Middle frontal gyrus (tissue), 1 donor: Measurements from ENCODE around the gene TPPP2.
"Not testable (repeated sequence)": the region's sequence is repeated elsewhere in the genome, so short reads cannot be mapped to it uniquely, and the experiment has no call there.

ENCODE experiments used
- DNase-seq: peaks from one replicate; pipeline ENCODE4 v3.0.0-alpha.2; 2015; ENCODE audit warnings: low spot score; ENCODE audit errors: extremely low spot score

The TPPP2 gene

DNA sequence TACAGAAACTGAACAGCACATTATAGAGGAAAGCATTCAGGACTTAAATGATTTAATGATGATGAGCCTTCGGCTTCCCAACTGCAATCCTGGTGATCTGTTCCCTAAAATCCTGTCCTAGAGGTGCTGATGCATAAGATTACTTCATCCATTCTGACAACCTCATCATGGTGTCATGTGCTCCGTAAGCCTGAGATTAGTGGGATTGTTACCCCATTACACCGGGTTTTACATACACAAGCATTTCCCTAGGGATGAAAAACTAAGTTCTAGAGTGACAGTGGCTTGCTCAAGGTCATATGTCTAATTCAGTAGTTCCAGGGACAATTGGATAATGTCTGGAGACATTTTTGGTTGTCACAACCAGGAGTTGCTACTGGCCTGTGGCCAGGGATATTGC lies 7.1 kb downstream of the TPPP2 start:
- DNase-seq, result no peak

DNA sequence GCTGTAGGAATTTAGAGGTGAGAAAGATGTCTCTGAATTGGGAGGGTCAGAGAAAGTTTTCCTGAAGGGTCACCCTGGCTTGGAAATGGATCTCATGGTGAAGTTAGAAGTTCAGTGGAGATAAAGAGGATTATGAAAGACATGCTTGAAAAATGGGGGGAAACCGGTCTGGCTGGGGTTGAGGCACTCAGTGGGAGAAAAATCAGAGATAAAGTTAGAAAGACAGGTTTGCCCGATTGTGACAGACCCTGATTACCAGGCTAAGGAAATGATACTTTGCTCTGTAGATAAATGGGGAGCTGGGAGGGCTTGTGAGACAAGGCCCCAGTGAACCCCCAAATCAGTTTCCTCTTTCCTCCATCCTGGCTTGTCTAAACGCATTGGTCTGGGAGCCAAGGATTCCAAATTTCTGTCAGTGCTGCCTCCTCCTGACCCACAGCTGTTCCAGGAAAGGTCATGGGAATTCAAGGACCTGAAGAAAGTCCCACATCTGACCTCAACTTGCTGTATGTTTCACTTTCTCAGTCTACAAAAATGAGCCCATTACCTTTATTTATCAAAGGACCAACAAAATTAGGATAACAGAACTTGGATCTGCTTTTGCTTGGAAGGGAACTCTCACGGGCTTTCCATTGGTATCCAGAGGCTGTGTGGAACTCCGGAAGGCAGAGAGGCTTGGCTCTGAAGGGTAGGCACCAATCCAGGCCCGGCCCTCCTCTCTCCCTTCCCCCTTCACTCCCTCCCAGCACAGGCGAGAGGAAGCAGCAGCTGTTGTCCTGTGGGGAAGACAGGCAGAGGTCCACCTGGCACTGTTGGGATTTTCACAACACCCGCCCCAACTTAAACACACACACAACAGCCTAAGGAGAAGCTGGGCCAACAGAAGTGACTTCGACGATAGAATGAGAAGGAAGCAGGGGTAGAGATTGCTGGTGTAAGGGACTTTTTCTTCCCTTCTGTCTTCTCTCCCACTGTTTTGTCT lies 8.7 kb downstream of the TPPP2 start:
- peak; percentile 42 for DNase-seq

DNA sequence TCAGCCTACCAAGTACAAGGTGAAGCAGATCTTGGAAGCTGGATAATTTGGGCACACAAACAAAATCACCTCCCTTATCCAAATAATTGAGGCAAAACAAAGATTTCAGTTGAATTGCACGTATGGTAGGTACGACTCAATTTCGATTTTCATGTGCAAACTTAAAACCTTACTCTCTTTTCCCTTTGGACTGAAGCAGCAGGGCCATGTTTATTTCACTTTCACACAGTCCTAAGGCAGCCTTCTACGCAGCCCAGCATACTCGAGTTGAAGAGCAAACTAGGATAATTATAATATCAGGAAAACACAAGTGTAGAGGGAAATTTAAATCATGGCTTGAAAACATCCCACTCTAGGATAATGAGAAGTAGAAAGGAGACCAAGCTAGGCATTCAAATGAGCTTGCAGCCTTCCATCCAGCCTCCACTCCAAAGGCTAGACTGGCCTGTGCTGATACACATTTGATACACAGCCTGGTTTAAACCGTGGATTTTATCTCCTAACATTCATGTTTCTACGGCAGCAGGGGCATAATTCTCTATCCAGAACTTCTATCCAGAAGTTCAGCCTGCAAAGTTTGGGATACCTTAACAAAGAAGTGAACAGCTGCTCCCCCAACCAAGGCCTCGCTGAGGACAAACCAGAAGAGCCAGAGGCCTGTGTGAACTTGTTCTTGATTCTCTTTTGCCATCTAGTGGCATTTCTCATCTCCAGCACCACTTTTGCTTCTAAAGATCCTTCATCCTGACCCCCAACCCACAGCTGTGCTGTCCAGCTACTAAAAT lies 9.8 kb downstream of the TPPP2 start:
- peak; percentile 44 for DNase-seq

DNA sequence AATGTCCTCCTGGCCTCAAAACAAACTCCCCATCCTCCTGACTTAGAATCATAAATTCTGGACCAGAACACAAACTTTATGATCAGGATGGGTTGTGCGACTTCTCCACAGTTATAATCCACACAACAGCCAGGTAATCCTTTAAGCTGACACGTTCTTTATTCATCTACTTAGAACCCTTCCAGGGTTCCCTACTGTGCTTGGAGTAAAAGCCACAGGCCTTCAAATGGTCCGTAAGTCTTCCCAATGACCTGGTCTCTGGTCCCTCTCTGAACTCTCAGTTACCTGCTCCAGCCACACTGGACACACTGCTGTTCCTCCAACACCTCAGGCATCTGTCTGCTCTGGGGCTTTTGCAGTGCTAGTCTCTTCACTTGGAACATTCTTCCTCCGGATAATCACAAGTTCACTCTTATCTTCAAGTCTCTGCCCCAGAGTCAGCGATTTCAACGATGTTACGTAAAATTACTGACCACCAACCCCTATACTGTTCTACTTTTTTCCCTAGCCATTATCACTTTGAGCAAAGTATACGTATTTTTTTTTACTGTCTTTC lies 10.4 kb downstream of the TPPP2 start:
- no peak for DNase-seq

DNA sequence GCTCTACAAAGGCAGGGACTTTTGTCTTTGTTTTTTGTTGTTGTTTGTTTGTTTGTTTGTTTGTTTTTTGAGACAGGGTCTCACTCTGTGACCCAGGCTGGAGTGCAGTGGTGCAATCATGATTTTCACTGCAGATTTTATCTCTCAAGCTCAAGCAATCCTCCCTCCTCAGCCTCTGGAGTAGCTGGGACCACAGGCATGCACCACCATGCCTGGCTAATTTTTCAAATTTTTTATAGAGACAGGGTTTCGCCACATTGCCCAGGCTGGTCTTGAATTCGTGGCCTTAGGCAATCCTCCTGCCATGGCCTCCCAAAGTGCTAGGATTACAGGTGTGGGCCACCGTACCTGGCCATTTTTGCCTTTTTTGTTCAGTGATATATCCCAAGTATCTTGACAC lies 10.9 kb downstream of the TPPP2 start:
- not testable (repeated sequence) for DNase-seq

DNA sequence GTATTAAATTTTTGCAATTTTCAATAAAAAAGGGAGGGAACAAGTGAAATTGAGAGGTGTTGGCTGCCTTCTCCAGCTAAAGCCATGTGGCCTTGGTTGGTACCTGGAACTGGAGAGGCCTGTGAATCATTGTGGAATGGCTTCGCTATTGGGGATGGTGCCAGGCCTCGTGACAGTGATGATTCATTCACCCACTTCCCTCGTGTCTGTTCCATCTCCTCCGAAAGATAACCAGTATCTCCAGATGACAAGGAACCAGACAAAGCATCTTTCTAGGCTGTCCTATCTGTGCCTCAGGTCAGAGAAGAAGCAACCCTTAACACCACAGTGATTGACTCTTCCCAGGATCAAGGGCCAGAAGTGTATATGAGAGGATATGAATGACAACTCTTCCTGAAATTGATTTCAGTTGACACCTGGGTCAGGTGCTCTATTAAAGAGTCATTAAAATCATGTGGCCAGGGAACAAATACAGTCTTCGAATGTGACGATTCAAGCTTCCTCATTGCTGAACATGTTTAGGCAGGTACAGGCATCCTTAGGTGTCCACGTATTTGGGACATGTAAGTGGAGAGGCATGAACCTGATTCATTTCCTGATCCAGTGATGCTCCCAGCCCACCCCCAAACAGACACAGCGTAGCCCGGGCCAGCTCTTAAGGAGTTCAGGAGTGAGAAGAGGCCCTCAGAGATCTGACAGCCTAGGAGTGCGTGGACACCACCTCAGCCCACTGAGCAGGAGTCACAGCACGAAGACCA lies 11.8 kb downstream of the TPPP2 start, which contains the start of gene RNASE7:
TSS of gene RNASE7 (plus strand) at position 687 of the 758 bp plus-strand sequence. CDS start 631 bp downstream, outside the sequence.
- DNase-seq, result no peak

DNA sequence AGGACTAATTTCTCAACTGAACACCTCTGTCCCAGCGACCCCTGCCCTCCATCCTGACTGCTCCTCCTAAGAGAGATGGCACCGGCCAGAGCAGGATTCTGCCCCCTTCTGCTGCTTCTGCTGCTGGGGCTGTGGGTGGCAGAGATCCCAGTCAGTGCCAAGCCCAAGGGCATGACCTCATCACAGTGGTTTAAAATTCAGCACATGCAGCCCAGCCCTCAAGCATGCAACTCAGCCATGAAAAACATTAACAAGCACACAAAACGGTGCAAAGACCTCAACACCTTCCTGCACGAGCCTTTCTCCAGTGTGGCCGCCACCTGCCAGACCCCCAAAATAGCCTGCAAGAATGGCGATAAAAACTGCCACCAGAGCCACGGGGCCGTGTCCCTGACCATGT lies 12.9 kb downstream of the TPPP2 start:
- no peak for DNase-seq

DNA sequence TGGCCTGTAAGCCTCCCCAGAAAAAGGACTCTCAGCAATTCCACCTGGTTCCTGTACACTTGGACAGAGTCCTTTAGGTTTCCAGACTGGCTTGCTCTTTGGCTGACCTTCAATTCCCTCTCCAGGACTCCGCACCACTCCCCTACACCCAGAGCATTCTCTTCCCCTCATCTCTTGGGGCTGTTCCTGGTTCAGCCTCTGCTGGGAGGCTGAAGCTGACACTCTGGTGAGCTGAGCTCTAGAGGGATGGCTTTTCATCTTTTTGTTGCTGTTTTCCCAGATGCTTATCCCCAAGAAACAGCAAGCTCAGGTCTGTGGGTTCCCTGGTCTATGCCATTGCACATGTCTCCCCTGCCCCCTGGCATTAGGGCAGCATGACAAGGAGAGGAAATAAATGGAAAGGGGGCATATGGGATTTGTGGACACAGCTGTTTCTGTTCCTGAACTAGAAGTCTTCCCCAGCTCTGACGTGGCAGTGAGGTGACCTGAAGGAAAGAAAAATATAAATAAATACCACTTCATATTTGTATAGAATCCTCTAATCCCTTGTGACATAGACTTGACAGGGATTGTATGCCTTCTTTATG lies 13.5 kb downstream of the TPPP2 start:
- no peak for DNase-seq

DNA sequence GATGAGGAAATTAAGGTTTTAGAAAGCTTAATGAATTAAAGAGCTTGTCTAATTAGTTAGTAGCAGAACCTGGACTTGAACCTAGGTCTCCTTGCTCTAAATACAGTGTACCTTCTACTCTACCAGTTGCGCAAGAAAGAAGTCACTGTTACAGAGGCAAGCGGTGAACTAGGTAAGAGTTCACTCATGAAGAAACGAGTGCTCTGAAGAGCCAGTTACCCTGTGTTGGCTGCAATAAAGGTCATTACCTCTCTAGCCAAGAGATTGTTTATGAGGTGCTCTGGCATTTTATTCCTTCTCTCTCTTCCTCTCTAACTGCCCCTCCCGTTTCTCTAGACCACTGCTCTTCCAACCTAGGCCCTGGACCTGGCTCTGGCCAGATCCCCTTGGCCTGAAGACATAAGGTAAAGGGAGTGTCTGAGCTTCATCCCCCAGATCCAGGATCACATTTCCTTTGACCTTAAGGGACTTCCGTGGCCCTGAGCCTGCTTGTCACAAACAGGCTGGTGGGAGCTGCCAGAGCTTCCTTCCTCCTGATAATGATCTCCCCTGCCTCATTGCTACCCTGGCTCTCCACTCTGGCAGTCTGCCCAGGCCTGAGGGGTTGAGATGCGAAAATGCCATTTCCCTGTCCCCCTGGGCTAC lies 14.1 kb downstream of the TPPP2 start:
- no peak for DNase-seq

DNA sequence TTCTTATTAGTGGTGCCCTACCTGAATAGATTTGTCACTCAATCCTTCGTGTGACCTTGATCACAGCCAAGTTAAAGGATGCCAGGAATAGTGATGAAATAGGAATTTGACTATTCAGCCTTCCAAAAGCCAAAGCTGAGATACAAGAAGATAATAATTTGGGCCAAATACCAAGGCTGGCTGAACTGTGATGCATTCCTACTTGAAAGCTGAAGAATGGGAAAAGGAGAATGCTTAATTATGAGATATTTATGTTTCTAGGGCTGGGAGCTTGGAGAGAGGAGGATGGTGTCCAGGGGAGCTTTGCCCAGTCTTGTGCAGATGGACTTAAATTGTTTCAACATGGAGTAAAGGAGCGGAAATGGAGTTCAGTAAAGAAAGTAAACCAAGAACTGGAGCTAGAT lies 17.4 kb downstream of the TPPP2 start:
- DNase-seq, result no peak

DNA sequence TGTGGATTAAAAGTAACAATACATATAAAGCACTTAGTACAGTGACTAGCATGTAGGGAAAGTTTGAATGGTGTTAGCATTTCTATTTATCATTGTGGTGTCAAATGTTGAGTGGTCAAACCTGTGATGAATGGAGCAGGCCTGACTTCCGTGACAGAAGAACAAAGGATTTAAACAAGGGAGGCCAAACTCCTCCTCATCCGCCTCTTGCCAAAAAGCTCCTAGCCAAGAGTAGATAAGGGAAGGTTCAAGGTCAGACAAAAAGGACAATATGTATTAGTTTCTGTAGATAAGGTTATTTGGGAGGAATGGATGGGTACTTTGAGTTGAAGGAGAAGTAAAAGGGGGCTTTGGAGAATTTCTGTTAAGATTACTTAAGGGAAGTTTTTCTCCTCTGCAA lies 18.6 kb downstream of the TPPP2 start:
- no peak for DNase-seq

DNA sequence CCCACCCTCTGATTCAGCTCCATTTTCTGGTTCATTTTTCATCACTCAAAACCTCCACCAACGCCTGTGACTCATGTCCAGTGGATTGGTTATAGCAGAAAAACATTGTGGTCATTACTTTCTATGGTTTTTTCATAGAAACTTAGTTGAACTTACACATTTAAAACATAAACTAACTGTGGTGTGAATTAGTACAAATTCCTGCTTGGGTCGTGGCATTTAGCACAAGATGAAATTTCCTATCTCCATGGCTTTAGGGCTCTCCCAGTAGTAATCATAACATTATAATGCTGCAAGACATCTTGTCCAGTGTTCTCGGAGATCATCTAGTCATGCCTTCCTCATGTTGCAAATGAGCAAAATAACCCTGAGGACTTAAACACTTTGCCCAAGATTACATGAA lies 19.3 kb downstream of the TPPP2 start:
- no peak for DNase-seq

DNA sequence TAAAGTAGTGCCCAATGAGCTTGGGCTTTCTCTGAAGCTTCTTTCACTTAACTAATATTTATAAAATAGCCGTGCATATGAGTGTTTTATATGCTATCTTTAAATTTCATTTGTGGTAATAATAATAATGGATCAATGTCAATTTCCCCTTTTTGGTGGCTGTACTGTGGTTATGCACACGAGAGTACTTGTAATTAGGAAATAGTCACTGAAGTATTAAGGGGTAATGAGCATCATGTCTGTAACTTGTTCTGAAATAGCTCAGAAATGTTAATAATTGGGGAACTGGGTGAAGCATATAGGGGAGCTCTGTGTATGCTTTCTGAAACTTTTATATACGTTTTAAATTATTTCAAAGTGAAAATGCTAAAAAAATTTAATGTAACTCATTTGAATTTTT lies 20.6 kb downstream of the TPPP2 start:
- no peak for DNase-seq

DNA sequence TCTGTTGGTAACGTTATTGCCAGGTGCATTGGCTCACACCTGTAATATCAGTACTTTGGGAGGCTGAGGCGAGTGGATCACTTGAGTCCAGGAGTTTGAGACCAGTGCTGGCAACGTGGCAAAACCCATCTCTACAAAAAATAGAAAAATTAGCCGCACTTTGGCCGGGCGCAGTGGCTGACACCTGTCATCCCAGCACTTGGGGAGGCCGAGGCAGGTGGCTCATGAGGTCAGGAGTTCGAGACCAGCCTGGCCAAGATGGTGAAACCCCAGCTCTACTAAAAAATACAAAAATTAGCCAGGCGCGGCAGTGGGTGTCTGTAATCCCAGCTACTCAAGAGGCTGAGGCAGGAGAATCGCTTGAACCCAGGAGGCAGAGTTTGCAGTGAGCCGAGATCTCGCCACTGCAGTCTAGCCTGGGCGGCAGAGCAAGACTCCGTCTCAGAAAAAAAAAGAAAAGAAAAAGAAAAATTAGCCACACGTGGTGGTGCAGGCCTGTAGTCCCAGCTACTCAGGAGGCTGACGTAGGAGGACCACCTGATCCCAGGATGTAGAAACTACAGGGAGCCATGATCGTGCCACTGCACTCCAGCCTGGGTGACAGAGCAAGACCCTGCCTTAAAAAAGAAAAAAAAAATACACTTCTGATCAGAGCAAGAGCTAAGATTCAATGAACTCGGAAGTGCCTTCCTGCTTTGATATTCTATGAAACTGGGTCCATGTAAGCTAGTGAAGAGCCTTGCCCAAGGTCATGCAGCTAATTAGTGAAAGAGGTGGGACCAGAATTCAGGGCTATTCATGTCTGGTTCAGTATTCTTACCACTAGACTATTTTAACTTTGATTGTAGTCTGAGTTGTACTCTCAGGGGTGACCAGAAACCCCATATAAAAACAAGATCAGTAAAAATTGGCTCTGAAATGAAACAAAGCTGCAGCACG lies 23.4 kb downstream of the TPPP2 start:
- no peak for DNase-seq

DNA sequence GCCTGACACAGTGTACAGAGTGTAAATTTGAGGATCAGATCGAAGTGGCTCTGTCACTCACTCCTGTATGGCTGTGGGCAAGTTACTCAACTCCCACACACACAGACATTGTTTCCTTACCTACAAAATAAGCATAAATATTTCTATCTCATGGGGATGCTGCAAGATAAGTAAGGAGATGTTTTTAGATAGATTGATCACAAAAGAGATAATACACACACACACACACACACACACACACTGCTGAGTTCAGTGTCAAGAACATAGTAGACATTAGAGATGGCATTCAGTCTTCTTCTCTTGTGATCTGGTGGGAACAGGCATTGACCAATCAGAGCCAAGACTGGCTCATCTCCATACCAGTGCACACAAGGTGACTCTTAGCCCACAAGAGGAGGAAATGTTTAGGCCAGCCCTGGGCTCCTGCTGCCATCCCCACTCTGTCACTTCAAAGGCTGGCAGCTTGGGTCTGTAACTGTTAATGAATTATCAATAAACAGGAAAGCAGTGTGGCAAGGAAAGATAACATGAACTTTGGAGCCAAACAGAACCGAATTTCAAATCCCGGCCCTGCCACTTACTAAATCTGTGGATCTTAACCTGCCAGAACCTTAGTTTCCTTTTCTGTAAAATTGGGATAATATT lies 24.2 kb downstream of the TPPP2 start:
- no peak for DNase-seq

DNA sequence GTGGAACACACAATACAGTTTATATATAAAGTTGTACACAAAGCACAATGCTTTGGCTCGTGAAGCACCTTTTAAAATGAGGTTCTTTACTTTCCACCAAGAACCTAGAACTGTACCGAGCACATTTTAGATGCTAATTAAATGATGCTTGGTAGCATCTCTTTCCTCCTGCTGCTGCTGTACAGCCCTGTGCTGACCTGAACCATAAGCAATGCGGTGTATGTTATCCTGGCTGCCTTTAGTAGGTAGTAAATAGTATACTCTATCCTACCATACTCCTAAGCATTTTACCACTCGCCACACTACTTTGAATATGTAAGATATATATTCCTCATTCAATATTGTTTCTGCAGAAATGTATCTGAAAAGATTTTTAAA lies 24.7 kb downstream of the TPPP2 start:
- DNase-seq, result no peak

DNA sequence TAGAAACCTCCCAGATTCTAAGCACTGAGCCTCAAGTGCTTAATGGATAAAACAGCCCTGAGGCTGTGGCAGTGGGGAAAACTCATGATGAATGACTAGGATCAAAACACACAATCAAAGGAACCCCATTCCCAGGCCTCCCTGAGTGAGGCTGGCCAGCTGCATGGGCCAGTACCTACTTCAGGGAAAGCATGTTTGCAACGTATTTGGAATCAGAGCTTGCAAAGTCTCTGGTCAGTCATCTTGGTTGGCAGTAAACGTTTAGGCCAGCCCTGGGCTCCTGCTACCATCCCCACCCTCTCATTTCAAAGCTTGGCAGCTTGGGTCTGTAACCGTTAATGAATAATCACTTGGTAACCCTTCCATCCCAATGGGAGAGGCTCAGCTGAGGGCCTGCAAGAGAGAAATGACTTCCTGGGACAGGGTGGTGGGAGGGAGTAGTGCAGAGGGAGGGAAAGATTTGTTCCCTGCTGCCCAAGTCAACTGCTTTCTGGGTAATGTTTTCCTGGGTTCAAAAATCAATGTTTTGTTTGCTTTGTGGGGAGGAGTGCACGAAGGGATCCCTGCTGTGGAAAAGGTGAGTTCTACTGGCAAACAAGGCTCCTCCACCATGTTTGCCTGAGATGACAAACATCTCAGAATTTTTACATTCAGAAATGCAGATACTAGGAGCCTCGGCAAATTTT lies 25.6 kb downstream of the TPPP2 start:
- DNase-seq, result no peak

DNA sequence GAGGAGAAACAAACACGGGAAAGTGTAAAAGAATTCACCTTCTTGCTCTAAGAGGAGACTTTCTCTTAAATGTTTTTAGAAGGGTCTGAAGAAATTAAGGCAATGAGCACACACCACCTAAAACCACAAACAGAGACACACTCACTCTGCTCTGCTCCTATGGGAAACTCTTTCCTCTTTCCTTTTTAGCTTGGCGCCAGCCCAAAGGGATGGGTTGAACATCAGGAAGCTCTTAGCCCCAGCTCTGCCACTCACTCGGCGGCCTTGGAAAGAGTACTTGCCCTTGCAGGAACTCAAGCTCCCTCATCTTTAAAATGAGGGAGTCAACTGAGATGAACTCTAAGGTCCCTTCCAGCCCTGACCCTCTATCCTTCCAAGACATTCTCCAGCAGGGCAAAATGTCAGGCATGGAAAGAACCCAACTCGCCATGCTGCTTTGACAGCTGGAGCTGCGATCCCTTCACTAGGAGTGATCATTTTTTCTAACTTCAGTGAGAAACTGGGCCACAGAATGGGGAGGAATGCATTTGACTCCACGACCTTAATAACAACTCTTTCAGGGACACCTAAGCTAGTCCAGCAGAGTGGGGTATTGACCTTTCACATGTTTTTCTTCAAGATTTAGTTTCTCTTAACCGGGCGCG lies 26.6 kb downstream of the TPPP2 start:
- no peak for DNase-seq
